IMR-90 (cell line): Measurements from ENCODE around the gene CPA3. TPM values are rescaled to one million over a fixed set of nuclear protein-coding genes. Genes with fewer than 3 reads are reported as not detected.

ENCODE experiments used
- ATAC-seq: fragments of 200-7000 bp; cut with Tn5 transposase; 2 replicates; pipeline ENCODE4 v1.9.1; 2020; ENCODE audit warnings: low read depth, mild to moderate bottlenecking, moderate library complexity
- BruUV-seq: library from RNA; stranded (reverse); fragments of 400-500 nt; replicated peaks from 2 replicates; lab custom pipeline; 2021; lab: Mats Ljungman, UMichigan
- CTCF ChIA-PET: fragments of 300-600 bp; formaldehyde crosslinking; extraction: SDS; loops from one replicate; lab custom pipeline; 2021; ENCODE audit warnings: antibody characterized with exemption; lab: Yijun Ruan, JAX
- POLR2A ChIA-PET: fragments of 300-600 bp; sonication (Branson Sonifier 250); formaldehyde crosslinking; loops from one replicate; lab custom pipeline; 2022; ENCODE audit warnings: antibody characterized with exemption; ENCODE audit not compliant: unreplicated experiment; lab: Charles Lee
- DNase-seq: peaks from one replicate; pipeline ENCODE4 v3.0.0; 2013
- H2AFZ ChIP-seq: replicated peaks from 2 replicates; pipeline ENCODE3; 2013; ENCODE audit warnings: low read length, mild to moderate bottlenecking; ENCODE audit not compliant: poor library complexity
- H2AK5ac ChIP-seq: 2 replicates; pipeline ENCODE4 v1.6.1; 2013; ENCODE audit warnings: low read depth, low read length, inconsistent platforms
- H2AK9ac ChIP-seq: replicated peaks from 2 replicates; pipeline ENCODE3; 2013; ENCODE audit warnings: mild to moderate bottlenecking, low read depth, low read length, moderate library complexity; ENCODE audit not compliant: poor library complexity
- H2BK120ac ChIP-seq: 2 replicates; pipeline ENCODE4 v1.6.1; 2013; ENCODE audit warnings: low read depth, low read length, inconsistent platforms
- H2BK15ac ChIP-seq: 3 replicates; pipeline ENCODE4 v1.6.1; 2013; ENCODE audit warnings: low read depth, low read length, inconsistent platforms
- H2BK20ac ChIP-seq: 2 replicates; pipeline ENCODE4 v1.6.1; 2013; ENCODE audit warnings: low read depth, mild to moderate bottlenecking, inconsistent platforms, low read length, moderate library complexity
- H2BK5ac ChIP-seq: 2 replicates; pipeline ENCODE4 v1.6.1; 2013; ENCODE audit warnings: mild to moderate bottlenecking, low read depth, low read length, inconsistent platforms; ENCODE audit not compliant: poor library complexity, severe bottlenecking
- H3K14ac ChIP-seq: replicated peaks from 2 replicates; pipeline ENCODE4 v1.6.1; 2013; ENCODE audit warnings: low read depth, low read length, inconsistent platforms
- H3K18ac ChIP-seq: 2 replicates; pipeline ENCODE4 v1.6.1; 2013; ENCODE audit warnings: low read depth, low read length, control low read depth
- H3K23ac ChIP-seq: 2 replicates; pipeline ENCODE4 v1.6.1; 2013; ENCODE audit warnings: low read depth, low read length, inconsistent platforms
- H3K27ac ChIP-seq: 2 replicates; pipeline ENCODE4 v1.5.1; 2013; ENCODE audit warnings: mild to moderate bottlenecking, control low read depth, low read length; ENCODE audit not compliant: insufficient read depth
- H3K27me3 ChIP-seq: 2 replicates; pipeline ENCODE4 v1.6.1; 2013; ENCODE audit warnings: low read length; ENCODE audit not compliant: control insufficient read depth, insufficient read depth
- H3K36me3 ChIP-seq: 2 replicates; pipeline ENCODE4 v1.6.1; 2013; ENCODE audit warnings: low read length, mixed read lengths; ENCODE audit not compliant: control insufficient read depth, insufficient read depth
- H3K4ac ChIP-seq: 2 replicates; pipeline ENCODE4 v1.6.1; 2013; ENCODE audit warnings: low read depth, low read length, inconsistent platforms
- H3K4me1 ChIP-seq: 2 replicates; pipeline ENCODE4 v1.6.1; 2013; ENCODE audit warnings: low read length, mixed read lengths; ENCODE audit not compliant: control insufficient read depth, insufficient read depth
- H3K4me2 ChIP-seq: 2 replicates; pipeline ENCODE4 v1.6.1; 2013; ENCODE audit warnings: low read depth, mild to moderate bottlenecking, control low read depth, low read length, moderate library complexity
- H3K4me3 ChIP-seq: 2 replicates; pipeline ENCODE4 v1.5.1; 2013; ENCODE audit warnings: low read depth, mild to moderate bottlenecking, control low read depth, low read length, moderate library complexity; ENCODE audit not compliant: insufficient read depth
- H3K56ac ChIP-seq: 2 replicates; pipeline ENCODE4 v1.6.1; 2013; ENCODE audit warnings: low read length, inconsistent platforms; ENCODE audit not compliant: insufficient read depth; ENCODE audit errors: extremely low read depth
- H3K79me1 ChIP-seq, 2 experiments: 2 replicates each; pipeline ENCODE4 v1.6.1; 2013; ENCODE audit warnings: low read length in 2 of 2, inconsistent platforms in 1 of 2, low read depth in 1 of 2
- H3K9ac ChIP-seq: 2 replicates; pipeline ENCODE4 v1.6.1; 2013; ENCODE audit warnings: low read depth, low read length, control low read depth
- H3K9me1 ChIP-seq: 2 replicates; pipeline ENCODE4 v1.6.1; 2013; ENCODE audit warnings: low read length, inconsistent platforms; ENCODE audit not compliant: insufficient read depth
- H3K9me3 ChIP-seq: 2 replicates; pipeline ENCODE4 v1.6.1; 2013; ENCODE audit warnings: low read length; ENCODE audit not compliant: control insufficient read depth, insufficient read depth
- H4K20me1 ChIP-seq: 2 replicates; pipeline ENCODE4 v1.6.1; 2013; ENCODE audit warnings: low read length, inconsistent platforms; ENCODE audit not compliant: insufficient read depth
- H4K5ac ChIP-seq: 2 replicates; pipeline ENCODE4 v1.6.1; 2013; ENCODE audit warnings: mild to moderate bottlenecking, low read depth, low read length, control low read depth
- H4K8ac ChIP-seq, 2 experiments: 2 replicates each; pipeline ENCODE4 v1.6.1; 2013; ENCODE audit warnings: low read depth in 2 of 2, low read length in 2 of 2, control low read depth in 1 of 2, inconsistent platforms in 1 of 2
- H4K91ac ChIP-seq: 2 replicates; pipeline ENCODE4 v1.6.1; 2013; ENCODE audit warnings: low read depth, low read length, inconsistent platforms; ENCODE audit not compliant: insufficient read depth
- CEBPB ChIP-seq: IDR thresholded peaks from 2 replicates; pipeline ENCODE4 v1.6.1; 2012; ENCODE audit warnings: low read depth, low read length, improper control_type of control experiment
- CHD1 ChIP-seq: IDR thresholded peaks from 2 replicates; pipeline ENCODE4 v1.6.1; 2012; ENCODE audit warnings: low read depth, low read length, improper control_type of control experiment
- ELK1 ChIP-seq: fragments of 150-350 bp; IDR thresholded peaks from 2 replicates; pipeline ENCODE4 v1.6.1; 2016; ENCODE audit warnings: low read depth, mild to moderate bottlenecking, low read length, moderate library complexity, borderline replicate concordance
- FOS ChIP-seq: fragments of 150-350 bp; IDR thresholded peaks from 2 replicates; pipeline ENCODE4 v1.6.1; 2016; ENCODE audit warnings: low read depth, low read length
- POLR2A ChIP-seq: IDR thresholded peaks from 2 replicates; pipeline ENCODE4 v1.6.1; 2012; ENCODE audit warnings: mild to moderate bottlenecking, low read depth, low read length
- SMC3 ChIP-seq: fragments of 150-350 bp; IDR thresholded peaks from 2 replicates; pipeline ENCODE4 v1.6.1; 2016; ENCODE audit warnings: low read depth, mild to moderate bottlenecking, antibody characterized with exemption, low read length, moderate library complexity
- WGBS, 2 experiments: methylation state at CpG; one replicate each; pipeline versions ENCODE4 v1.1.5 to v1.1.7; 2013; ENCODE audit warnings: missing lambda C conversion rate in 2 of 2; ENCODE audit not compliant: insufficient read length in 1 of 2; ENCODE audit errors: extremely low coverage in 2 of 2; 5-methylcytosine and 5-hydroxymethylcytosine counted together
- dilution Hi-C: fragments of 300-500 bp; cut with HindIII; formaldehyde crosslinking; loops from one replicate; pipeline ENCODE4 v1.14.3; 2018; ENCODE audit warnings: low sequenced_read_pairs; ENCODE audit not compliant: unreplicated experiment
- in situ Hi-C: fragments of 300-500 bp; cut with MboI; formaldehyde crosslinking; loops from 3 replicates; pipeline ENCODE4 v1.14.3; 2019; ENCODE audit warnings: low sequenced_read_pairs, inconsistent platforms, mixed read lengths
- intact Hi-C: fragments of 100-400 bp; cut with micrococcal nuclease; formaldehyde crosslinking; loops from 2 replicates; pipeline ENCODE4 v1.10.0; 2022
- polyA plus RNA-seq, 3 experiments: library from polyadenylated mRNA; depleted of rRNA; stranded (reverse); fragments of >200 nt; gene quantifications; 2 replicates each; pipeline ENCODE4 v1.2.3, GENCODE V29; 2012; ENCODE audit warnings: low replicate concordance in 1 of 3
- total RNA-seq: library from RNA; depleted of rRNA; stranded (reverse); fragments of >200 nt; gene quantifications from 2 replicates; pipeline ENCODE4 v1.2.3, GENCODE V29; 2012

CPA3 gene
- total and polyA plus RNA-seq, 2 of the 4 experiments (the other 2 are of a cell fraction), result 0.07 TPM; not detected in 1

DNA sequence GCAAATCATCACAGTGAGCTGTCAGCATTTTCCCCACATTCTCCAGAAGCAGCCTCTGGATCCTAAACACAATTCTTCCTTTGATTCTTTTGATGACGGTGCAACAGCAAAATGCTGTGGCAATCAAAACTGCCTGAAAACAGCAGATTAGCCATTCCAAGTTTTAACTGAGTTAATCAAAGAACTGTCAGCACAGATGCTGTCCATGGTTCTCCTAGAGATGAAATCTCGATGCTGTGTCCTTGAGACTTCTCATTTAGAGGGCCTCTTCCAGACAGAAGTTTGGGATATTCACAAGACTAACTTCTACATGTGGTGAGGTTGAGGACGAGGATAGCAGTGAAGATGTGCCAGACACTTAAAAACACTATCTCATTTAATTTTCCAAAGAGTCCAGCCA is 75.9 kb downstream of the CPA3 start:
- Histone ChIP-seq H3K14ac (no peak overlapping the region), H3K27me3 (peaks cover 2% of the 10 kb centered on the region), H2BK5ac (no peak overlapping the region), H3K4me1 (peaks cover 3% of the 10 kb centered on the region; the same call in 1 of the 2 replicates), H2AK9ac (no peak overlapping the region), H3K56ac (no peak overlapping the region), H4K91ac (no peak overlapping the region), H2BK20ac (peak overlapping the region; percentile 59), H2AFZ (no peak overlapping the region), H3K4ac (no peak overlapping the region), H3K79me1 (no peaks in the 10 kb centered on the region), H3K4me2 (no peak overlapping the region), H3K9me3 (no peaks in the 10 kb centered on the region), H4K5ac (no peak overlapping the region), H3K9me1 (peaks cover 7% of the 10 kb centered on the region; the same call in 1 of the 2 replicates), H4K20me1 (no peaks in the 10 kb centered on the region), H2BK120ac (0 out of 2 replicates have a peak overlapping the region, but pooled peaks have one; percentile 25), H3K27ac (no peak overlapping the region), H3K36me3 (no peaks in the 10 kb centered on the region), H3K9ac (no peak overlapping the region), H3K23ac (no peak overlapping the region), H2AK5ac (no peak overlapping the region), H3K4me3 (no peak overlapping the region), H2BK15ac (no peak overlapping the region; the same call in 2 of the 3 replicates), H4K8ac (no peak overlapping the region), H3K18ac (no peak overlapping the region)
- ATAC-seq, result no peak
- 83% methylated on average over 2 of the region's 3 CpGs; no CpG with 5 or more reads in 1 of the 2 experiments for WGBS, 2 experiments
- dilution Hi-C loops (no loop called here), intact Hi-C loops (no loop called here), in situ Hi-C loops (loop anchor here (10.0 to 25.0 kb wide), 3 partner anchors 216 to 1004 kb away; no protein-coding TSS in a partner anchor)
- TF ChIP-seq FOS (no peak), ELK1 (no peak), CEBPB (no peak), CHD1 (no peak), SMC3 (no peak), POLR2A (no peak)
- ChIA-PET POLR2A (no interaction called here), CTCF (interaction anchor here (0.6 to 0.9 kb wide), 2 partner anchors 222 to 349 kb away, joined by 3 to 5 read pairs; no protein-coding TSS in a partner anchor)
- BruUV-seq, result no TSS peak
- DNase-seq, result no peak
